HepG2 (cell line): Measurements from ENCODE around the gene PSORS1C2. TPM values are rescaled to one million over a fixed set of nuclear protein-coding genes. Genes with fewer than 3 reads are reported as not detected.

Source experiments
- ARID4A ChIP-seq: sonication (generic); formaldehyde crosslinking; IDR thresholded peaks from 2 replicates; pipeline ENCODE4 v1.5.0; 2020; ENCODE audit warnings: mild to moderate bottlenecking, missing genetic modification reagents, borderline replicate concordance
- E2F1 ChIP-seq: sonication (generic); formaldehyde crosslinking; IDR thresholded peaks from 2 replicates; pipeline ENCODE4 v1.5.0; 2020; ENCODE audit warnings: missing genetic modification reagents
- GMEB2 ChIP-seq: IDR thresholded peaks from 2 replicates; pipeline ENCODE4 v1.6.1; 2016; ENCODE audit warnings: missing biosample characterization, missing genetic modification reagents, low read depth
- KLF13 ChIP-seq: sonication (generic); formaldehyde crosslinking; IDR thresholded peaks from 2 replicates; pipeline ENCODE4 v1.4.0; 2020; ENCODE audit warnings: mild to moderate bottlenecking, missing genetic modification reagents
- MAF1 ChIP-seq: sonication (generic); formaldehyde crosslinking; IDR thresholded peaks from 2 replicates; pipeline ENCODE4 v1.5.0; 2020; ENCODE audit warnings: missing genetic modification reagents, borderline replicate concordance
- NFATC3 ChIP-seq: sonication (generic); formaldehyde crosslinking; IDR thresholded peaks from 2 replicates; pipeline ENCODE4 v1.5.1; 2020; ENCODE audit warnings: mild to moderate bottlenecking, missing genetic modification reagents
- PHF21A ChIP-seq: sonication (generic); formaldehyde crosslinking; IDR thresholded peaks from 2 replicates; pipeline ENCODE4 v1.5.0; 2020; ENCODE audit warnings: mild to moderate bottlenecking, missing genetic modification reagents
- PHF5A ChIP-seq: IDR thresholded peaks from one replicate; pipeline ENCODE4 v1.6.1; 2018; ENCODE audit warnings: low read depth, missing genetic modification reagents; ENCODE audit not compliant: unreplicated experiment
- RORA ChIP-seq: sonication (generic); formaldehyde crosslinking; IDR thresholded peaks from 2 replicates; pipeline ENCODE4 v1.5.0; 2020; ENCODE audit warnings: mild to moderate bottlenecking, missing genetic modification reagents, moderate library complexity
- SMC3 ChIP-seq: IDR thresholded peaks from 2 replicates; pipeline ENCODE4 v1.6.1; 2011; ENCODE audit warnings: low read length, improper control_type of control experiment
- ZC3H13 ChIP-seq: sonication (generic); formaldehyde crosslinking; IDR thresholded peaks from 2 replicates; pipeline ENCODE4 v1.8.1; 2023; ENCODE audit warnings: mild to moderate bottlenecking, missing genetic modification reagents, moderate library complexity
- ZNF18 ChIP-seq: sonication (generic); formaldehyde crosslinking; IDR thresholded peaks from 2 replicates; pipeline ENCODE4 v1.8.0; 2022; ENCODE audit warnings: mild to moderate bottlenecking, missing genetic modification reagents; ENCODE audit not compliant: insufficient replicate concordance
- ZNF235 ChIP-seq: sonication (generic); formaldehyde crosslinking; IDR thresholded peaks from 2 replicates; pipeline ENCODE4 v1.8.1; 2023; ENCODE audit warnings: mild to moderate bottlenecking, missing genetic modification reagents, borderline replicate concordance
- ZNF260 ChIP-seq: sonication (generic); formaldehyde crosslinking; IDR thresholded peaks from 2 replicates; pipeline ENCODE4 v1.4.0; 2020; ENCODE audit warnings: missing genetic modification reagents, low read depth, mild to moderate bottlenecking, borderline replicate concordance
- ZNF460 ChIP-seq: sonication (generic); formaldehyde crosslinking; IDR thresholded peaks from 2 replicates; pipeline ENCODE4 v1.5.1; 2020; ENCODE audit warnings: missing genetic modification reagents, mild to moderate bottlenecking, borderline replicate concordance
- ZNF512B ChIP-seq: sonication (generic); formaldehyde crosslinking; IDR thresholded peaks from 2 replicates; pipeline ENCODE4 v1.5.1; 2020; ENCODE audit warnings: missing genetic modification reagents, mild to moderate bottlenecking, borderline replicate concordance
- ZZZ3 ChIP-seq: sonication (generic); formaldehyde crosslinking; IDR thresholded peaks from 2 replicates; pipeline ENCODE4 v1.4.0; 2020; ENCODE audit warnings: missing genetic modification reagents, mild to moderate bottlenecking, borderline replicate concordance
- polyA plus RNA-seq, 8 experiments: library from polyadenylated mRNA; depleted of rRNA in 3 of 8; stranded (reverse) in 7 of 8; unstranded in 1 of 8; fragments of >200 nt; fragmentation: Illumina TruSeq in 4 of 8; extraction: Trizol in 4 of 8; gene quantifications; 2 replicates each; pipeline versions ENCODE4 v1.2.1 to v1.2.3, GENCODE V29; 2011 to 2016; ENCODE audit warnings: low read depth in 4 of 8, missing spikeins in 1 of 8, mixed read lengths in 1 of 8; ENCODE audit not compliant: insufficient read depth in 1 of 8
- total RNA-seq, 5 experiments: library from RNA; depleted of rRNA; stranded (reverse); fragments of >200 nt; fragmentation: Illumina TruSeq; extraction: Trizol; gene quantifications; 2 replicates each; pipeline ENCODE4 v1.2.3, GENCODE V29; 2016; ENCODE audit warnings: low read depth in 1 of 5

Gene PSORS1C2
- total and polyA plus RNA-seq, 2 of the 13 experiments (the other 11 are each of a cell fraction or from before 2014, with no cell fraction given): not detected

GRCh38 chr6:31186052-31186734 is 47.3 kb upstream of the PSORS1C2 start (continued):
- TF ChIP-seq GMEB2 (CRISPR knock-in tag) (no peak), NFATC3 (CRISPR knock-in tag) (no peak), PHF5A (no peak), ZZZ3 (CRISPR knock-in tag) (no peak), ZNF260 (CRISPR knock-in tag) (no peak), ZNF235 (CRISPR knock-in tag) (no peak), ZC3H13 (CRISPR knock-in tag) (no peak), RORA (no peak), PHF21A (peak; percentile 78), KLF13 (CRISPR knock-in tag) (no peak), ZNF512B (CRISPR knock-in tag) (peak; percentile 98; the same call in 1 of the 2 replicates), ARID4A (CRISPR knock-in tag) (peak; percentile 86; the same call in 1 of the 2 replicates), MAF1 (CRISPR knock-in tag) (no peak), E2F1 (CRISPR knock-in tag) (0 out of 2 replicates have a peak, but pooled peaks have one; percentile 50), ZNF460 (CRISPR knock-in tag) (no peak), ZNF18 (CRISPR knock-in tag) (peak; percentile 82), SMC3 (no peak)
